NCI-H146 treated with DMSO at 0.1 percent for 48 hours (cell line): ENCODE data around the gene PNMA8A.
"Not testable (repeated sequence)": the region's sequence is repeated elsewhere in the genome, so short reads cannot be mapped to it uniquely, and the experiment has no call there.

Source experiments
- DNase-seq: peaks from one replicate; lab custom pipeline; 2025; ENCODE audit not compliant: unreplicated experiment; lab: John Stamatoyannopoulos, UW

Gene PNMA8A, protein sequence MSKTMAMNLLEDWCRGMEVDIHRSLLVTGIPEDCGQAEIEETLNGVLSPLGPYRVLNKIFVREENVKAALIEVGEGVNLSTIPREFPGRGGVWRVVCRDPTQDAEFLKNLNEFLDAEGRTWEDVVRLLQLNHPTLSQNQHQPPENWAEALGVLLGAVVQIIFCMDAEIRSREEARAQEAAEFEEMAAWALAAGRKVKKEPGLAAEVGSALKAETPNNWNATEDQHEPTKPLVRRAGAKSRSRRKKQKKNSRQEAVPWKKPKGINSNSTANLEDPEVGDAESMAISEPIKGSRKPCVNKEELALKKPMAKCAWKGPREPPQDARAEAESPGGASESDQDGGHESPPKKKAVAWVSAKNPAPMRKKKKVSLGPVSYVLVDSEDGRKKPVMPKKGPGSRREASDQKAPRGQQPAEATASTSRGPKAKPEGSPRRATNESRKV

DNA sequence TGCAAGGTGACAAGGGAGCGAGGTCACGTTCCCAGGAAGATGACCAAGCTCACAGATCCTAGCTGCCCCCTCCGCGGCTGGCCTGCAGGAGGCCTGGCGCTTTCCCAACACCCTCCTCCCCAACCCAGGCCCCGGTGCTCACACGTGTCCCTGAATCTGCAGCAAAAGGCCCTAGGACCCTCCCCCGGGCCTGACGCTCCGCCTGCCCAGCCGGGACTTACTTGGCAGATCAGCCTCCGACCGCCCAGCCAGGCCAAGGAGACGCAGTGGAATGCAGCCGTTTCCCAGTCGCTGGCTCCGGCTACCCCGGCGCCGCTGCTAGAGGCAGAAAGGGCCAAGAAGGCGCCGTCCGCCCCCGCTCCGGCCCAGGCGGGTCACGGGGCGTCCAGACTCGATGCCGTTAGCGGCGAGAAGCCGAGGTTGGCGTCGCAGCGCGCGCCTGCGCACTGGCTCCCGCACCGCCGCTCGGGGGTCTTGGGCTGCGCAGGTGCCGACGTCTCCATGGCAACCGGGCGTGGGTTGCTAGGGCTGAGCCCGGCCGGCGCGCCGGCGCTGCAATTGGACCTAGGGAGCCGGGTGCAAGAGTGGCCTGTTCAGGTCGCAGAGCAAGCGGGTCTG is at the start of gene PNMA8A:
PNMA8A (minus strand) TSS at position 448 of the 618 bp plus-strand sequence. CDS start 528 bp downstream, outside the sequence.
- DNase-seq = peak; percentile 78

DNA sequence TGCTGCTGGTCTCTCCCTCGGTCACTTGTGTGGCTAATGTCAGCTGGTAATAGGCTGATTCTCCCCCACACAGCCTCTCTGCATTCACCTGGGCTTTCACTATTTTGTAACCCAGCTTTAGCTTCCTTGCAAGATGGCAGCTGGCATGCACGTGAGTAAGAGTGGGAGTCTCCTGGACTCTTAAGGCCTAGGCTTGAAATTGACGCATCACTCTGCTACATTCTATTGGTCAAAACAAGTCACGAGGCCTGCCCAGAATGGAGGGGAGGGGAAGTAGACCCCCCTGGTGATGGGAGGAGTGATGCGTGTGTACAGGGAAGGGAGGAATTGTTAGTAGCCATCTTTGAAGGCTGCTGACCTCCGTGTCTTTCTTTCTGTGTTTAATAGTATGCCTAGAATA is 49.3 kb upstream of the PNMA8A start:
- no peak for DNase-seq

DNA sequence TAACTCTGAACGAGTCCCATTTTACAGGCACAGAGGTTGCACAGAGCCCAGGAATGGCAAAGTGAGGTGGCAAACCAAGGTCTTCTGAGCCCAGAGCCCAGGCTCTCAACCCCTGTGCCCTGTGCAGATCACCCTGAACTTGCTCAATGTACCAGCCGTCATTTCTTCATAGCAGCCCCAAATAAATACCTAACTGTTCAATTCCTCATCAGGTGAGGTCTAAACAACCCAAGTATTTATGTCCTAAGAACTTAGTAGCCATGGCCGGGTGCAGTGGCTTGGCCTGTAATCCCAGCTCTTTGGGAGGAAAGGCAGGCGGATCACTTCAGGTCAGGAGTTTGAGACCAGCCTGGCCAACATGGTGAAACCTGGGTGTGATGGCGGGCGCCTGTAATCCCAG is 46.1 kb upstream of the PNMA8A start:
- no peak for DNase-seq

DNA sequence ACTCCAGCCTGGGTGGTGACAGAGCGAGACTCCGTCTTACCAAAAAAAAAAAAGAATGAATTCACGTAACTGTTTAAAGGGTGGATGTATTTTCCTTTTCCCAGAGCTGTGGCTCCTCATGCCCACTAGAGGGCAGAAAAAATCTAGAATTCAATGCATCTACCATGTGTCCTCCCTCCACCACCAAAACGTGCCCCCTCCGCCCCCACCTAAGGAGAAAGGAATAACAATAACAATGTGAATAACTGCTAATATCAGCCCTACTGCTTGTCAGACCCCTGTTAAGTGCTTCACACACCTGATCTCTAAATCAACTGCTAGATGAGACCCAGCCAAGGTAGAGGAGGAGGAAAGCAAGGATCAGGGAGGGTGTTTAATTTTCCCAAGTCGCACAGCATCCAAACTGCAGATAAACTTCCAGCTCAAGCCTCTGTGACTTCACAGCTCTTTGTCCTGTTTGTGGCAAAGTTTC is 44.6 kb upstream of the PNMA8A start:
- no peak for DNase-seq

DNA sequence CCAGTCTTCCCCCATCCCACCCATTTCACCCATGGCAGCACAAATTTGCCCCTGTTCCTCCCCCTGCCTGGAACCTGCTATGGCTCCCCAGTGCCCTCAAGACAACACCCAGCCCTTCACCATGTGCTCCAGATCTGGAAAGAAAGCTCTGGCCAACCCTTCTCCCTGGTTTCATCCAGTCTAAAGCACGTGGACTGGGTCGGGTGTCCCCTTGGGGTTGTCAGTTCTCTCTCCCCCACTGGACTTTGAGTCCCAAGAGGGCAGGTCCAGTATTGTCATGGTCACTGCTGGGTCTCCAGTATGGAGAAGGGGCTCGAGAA is 43.9 kb upstream of the PNMA8A start:
- no peak for DNase-seq

DNA sequence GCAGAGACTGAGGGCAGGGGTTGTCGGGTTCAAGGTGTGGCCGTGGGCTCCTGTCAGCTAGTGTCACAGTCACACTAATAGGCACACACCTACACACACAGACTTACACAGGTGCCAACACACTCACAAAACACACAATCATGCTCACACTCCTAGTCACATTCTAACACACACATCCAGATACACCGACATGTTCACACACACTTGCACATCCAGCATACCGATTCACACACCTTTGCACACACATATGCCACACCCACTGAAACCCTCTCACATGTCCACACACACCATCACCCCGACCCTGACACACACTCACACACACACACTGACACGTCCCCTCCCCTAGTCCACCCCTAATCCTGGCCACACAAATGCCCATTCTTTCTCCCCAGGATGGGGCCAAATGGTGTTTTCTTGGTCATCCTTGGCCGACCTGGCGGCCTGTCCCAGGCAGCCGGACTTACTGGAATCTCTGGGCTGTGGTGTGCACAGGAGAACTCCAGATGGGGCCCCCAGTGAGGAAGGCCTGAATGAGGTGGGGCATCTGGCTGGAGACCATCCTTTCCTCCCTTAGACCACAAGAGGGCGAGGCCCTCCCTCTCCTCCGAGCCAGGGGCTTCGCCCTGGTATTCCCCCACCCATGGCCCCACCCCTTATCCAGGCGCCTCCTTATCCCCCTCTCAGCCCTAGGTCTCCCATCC is 43.4 kb upstream of the PNMA8A start:
- no peak for DNase-seq

DNA sequence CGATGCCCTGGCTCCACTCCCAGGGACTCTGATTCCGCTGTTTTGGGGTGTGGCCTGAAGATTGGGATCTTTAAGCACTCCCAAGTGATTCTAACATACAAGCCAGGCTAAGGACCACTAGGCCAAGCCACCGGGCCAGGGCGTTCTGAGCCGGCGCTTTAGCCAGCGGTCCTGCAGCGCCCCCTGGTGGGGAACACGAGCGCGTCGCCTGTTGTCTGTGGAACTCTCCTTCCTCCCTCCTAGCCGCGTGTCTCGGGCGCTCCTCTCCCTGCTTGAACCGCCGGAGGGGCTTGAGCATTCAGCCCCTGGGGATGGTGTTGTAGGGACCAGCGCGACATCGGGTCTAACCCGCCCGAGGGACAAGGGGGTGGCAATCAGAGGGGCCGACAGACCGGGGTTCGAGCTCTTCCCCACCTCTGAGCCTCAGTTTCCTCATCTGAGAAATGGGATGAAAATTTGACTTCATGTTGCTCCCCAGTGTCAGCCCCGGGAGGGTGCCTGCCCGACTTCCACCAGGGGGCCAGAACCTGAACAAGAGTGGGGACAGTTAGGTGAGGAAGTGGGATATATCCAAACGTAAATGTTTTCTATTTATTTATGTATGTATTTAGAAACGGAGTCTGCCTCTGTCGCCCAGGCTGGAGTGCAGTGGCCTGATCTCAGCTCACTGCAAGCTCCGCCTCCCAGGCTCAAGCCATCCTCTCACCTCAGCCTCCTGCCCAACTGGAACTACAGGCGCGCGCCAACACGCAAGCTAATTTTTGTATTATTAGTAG is 42.3 kb upstream of the PNMA8A start:
- peak; percentile 8 for DNase-seq

DNA sequence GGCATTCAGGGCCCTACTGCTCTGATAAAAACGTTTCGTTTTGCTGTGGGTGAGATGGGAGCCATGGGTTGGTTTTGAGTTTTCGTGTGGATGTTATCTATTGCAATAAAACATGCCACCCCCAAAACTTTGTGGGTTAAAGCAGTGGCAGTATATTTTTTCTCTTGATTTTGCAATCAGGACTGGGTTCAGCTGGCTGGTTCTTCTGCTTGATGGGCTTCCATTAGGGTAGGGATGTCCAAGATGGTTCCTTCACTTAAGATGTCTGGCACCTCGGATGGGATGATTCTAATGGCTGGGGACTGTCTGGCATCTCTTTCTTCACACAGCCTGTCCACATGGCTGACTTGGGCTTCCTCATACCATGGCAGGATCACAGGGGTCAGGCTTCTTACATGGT is 39.9 kb upstream of the PNMA8A start:
- DNase-seq = no peak

DNA sequence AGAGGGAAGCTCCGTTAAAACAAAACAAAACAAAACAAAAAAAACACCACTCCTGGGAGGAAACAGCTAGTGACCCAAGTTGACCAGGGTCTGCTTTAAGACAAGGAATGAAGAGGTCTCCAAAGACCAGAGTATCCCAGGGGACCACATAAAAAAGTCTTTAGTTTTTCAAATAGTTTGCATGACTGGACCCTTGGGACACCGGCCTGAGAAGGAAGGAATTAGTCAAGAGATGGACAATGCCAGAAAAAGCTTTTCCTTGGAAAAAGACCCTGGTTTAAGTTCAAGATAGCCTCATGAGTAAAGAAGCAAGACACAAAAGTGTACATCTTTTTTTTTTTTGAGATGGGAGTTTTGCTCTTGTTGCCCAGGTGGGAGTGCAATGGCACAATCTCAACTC is 36.8 kb upstream of the PNMA8A start:
- no peak for DNase-seq

DNA sequence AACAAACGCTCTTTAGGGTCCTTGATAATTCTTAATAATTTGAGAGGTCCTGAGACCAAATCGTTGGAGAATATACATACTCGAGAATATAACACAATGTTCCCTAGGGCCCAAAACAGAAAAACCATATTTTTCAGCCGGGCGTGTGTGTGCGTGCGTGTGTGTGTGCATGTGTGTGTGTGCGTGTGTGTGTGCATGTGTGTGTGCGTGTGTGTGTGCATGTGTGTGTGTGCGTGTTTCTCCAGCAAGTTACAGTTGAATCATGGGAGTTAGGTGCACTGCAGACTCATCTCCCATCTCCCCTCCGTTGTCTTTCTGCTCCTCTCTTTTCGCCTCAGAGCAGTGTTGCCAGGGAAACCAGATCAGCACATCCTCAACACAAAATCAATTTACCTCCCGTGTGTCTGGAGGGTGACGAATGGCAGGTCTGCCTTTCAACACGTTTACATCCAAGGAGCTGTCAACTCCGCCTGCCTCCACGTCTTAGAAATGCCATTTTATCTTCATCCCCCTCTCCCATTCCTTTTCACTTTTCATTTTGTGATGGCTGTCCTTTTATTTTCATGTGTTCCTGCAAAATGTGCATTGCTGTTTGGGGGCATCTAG is 32.6 kb upstream of the PNMA8A start:
- no peak for DNase-seq

DNA sequence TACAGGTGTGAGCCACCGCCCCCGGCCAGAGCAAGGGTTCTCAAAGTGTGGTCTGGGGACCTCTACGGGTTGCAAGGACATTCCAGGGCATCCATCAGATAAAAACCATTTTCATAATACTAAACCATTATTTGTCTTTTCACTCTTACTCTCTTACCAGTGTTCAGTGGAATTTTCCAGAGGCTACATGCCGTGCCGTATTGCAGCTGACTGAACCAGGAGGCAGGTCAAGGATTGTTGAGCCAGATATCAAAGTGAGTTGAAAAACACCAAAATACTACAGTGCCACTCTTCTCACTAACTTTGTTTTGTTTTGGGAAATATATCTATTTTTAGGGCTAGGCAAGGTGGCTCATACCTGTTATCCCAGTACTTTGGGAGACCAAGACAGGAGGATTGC is 31.5 kb upstream of the PNMA8A start:
- no peak for DNase-seq

DNA sequence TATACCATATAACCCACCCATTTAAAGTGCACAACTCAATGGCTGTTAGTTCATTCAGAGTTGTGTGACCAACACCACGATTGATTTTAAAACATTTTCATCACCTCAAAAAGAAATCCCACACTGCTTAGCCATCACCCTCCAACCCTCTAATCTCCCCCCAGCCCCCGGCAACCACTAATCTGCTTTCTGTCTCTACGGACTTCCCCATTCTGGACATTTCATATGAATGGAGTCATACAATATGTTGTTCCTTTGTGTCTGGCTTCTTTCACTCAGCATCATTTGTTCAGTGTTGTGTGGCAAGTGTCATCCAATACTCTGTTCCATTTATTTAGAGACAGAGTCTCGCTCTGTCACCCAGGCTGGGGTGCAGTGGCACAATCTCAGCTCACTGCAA is 28.3 kb upstream of the PNMA8A start:
- DNase-seq = no peak

DNA sequence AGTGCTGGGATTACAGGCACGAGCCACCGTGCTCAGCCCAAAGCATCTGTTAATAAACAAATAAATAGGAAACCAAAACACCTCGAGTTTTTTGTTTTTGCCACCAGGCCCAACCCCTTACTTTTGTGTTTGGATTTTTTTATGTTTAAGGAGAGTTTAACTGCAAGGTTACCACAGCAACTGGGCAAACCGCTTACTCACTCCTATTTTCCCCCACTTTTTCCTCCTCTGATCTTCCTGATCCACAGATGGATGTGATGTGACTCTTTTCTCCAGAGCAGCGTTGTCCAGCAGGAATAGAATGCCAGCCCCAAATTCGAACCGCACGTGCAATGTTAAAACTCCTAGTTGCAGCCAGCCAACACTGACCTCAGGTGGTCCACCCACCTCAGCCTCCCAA is 26.4 kb upstream of the PNMA8A start:
- no peak for DNase-seq

DNA sequence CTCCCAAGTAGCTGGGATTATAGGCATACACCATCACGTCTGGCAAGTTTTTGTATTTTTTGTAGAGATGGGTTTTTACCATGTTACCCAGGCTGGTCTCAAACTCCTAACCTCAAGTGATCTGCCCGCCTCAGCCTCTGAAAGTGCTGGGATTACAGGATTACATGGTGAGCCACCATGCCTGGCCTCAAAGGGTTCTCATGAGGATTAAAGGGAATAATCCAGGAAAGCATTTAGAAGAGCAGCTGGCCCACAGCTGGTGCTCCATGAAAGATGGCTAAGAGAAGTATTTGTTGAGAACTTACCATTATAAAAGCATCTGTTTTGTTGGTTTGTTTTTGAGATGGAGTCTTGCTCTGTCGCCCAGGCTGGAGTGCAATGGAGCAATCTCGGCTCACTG is 25.5 kb upstream of the PNMA8A start:
- DNase-seq = not testable (repeated sequence)

DNA sequence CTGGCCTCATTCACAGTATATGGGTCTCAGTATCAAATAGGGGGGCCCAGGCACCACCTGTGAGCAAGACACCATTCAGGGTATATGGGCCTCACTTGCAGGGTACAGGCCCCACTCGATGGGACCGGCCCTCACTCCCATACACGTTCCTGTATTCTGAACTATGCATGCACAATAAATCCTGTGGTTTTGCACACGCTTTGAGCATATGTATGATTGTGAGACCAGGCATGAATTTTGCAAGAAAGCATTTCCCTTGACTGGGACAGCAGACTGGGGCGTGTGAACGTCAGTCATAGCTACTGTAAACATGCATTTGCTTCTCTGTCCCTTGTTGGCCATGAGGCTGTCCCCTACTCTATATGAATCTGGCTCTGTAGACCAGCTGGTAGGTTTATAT is 24.9 kb upstream of the PNMA8A start:
- no peak for DNase-seq

DNA sequence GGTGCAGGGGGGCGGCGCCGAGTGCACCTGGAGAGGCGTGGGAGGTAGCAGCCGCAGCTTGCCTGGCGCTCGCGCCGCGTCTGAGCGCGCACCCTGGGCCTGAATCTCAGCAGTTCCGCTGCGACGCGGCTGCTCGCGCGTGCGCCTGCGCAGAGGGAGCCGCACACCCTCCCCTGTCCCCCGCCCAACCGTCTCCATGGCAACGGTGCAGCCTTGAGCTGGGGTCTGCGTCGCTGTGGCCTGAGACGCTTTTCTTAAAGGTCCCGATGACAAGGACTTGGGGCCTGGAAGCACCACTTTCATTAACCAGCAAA is 24.4 kb upstream of the PNMA8A start, which contains the start of gene PNMA8B:
PNMA8B (minus strand) TSS at position 82 of the 314 bp plus-strand sequence. CDS start 402 bp downstream, outside the sequence.
- DNase-seq = peak; percentile 73

DNA sequence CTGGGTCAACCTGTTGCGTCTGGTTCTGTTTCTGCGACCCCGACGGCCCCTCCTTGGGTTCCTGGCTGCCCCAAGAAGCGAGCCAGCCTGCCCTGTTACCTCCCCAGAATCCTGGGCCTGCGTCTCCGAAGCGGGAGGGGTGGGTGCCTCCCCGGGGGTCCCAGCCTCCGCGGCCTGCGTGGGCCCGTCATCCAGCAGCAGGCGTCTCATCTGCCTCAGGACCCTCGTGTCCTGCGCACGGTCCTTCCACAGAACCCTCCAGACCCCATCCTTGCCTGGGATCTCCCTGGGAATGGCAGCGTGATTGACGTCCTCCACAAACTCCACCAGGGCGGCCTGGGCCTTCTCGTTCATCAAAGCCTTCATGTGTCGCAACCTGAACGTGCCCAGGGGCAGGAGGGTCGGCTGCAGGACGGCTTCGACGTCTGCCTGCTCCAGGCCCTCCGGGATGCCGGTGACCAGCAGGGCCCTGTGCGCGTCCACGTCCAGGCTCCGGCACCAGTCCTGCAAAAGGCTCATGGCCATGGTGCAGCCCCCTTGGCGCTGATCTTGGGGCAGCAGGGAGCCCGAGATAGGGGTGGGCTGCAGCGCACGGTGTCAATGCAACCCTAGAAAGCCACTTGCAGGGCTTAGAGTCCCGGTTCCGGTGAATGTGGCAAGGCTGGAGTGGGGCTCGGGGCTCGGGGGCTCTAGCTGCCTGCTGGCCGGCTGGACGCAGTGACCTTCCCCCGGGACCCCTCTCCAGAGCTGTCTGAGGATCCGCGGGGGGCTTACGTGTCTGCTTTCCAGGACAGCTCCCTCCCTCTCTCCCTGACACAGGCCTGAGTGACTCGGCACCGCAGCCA is 23.8 kb upstream of the PNMA8A start:
- DNase-seq = no peak

DNA sequence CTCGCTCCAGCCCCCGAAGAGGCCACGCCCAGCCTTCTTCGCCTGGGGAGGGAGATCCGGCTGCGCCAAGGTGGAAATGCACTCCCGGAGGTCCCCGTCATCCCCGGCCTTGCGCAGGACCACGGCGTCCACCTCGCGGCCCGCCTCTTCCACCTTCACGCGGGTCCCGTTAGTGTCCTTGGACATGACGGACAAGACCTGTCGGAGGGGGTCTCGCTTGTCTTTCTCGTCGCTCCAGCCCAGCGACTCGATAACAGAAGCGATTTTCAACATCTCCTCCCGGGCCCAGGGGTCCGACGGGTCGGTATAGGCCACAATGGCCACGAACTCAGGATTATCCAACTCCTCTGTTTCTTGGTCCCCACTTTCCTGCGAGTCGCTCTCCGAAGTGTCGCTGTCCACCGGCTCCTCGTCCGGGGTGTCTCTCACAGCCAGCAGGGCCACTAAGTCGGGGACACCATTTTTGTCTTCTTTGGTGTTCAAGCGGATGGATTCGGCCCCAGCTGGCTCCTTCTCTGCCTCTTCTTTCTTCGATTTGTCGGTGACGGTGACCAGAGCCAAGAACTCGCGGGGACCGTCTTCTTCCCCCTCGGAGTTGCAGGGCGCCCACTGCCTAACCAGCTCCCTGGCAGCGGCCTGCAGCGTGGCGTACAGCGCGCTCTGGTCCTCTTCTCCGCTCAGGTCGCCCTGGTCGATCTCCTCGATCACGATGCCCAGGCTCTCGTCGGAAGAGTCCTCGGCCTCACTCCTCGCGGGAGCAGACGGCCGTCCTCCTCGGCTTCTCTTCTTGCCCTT is 23.0 kb upstream of the PNMA8A start:
- no peak for DNase-seq
